Muscle of back (tissue), 11 donors: ENCODE data around the gene TOP1. TPM values are rescaled to one million over a fixed set of nuclear protein-coding genes. Genes with fewer than 3 reads are reported as not detected.

Experiments used
- DNase-seq, 3 donors: peaks; one replicate each; pipeline versions ENCODE4 v3.0.0 to v3.0.0-alpha.2; 2013
- polyA plus RNA-seq, 10 donors: library from polyadenylated mRNA; unstranded; fragments of 120-200 nt; gene quantifications; one replicate each; pipeline ENCODE4 v1.2.1, GENCODE V29; 2013; ENCODE audit not compliant: insufficient read length in 10 of 10

Gene TOP1
- polyA plus RNA-seq, 10 donors, result 49.4 to 70.1 (median 55.7) TPM

- no peak for DNase-seq
These were observed 114.3 kb downstream of the TOP1 start for GRCh38 chr20:41142919-41143318.

- DNase-seq, result no peak
These were observed 114.7 kb downstream of the TOP1 start for GRCh38 chr20:41143354-41143753.

- DNase-seq, result no peak
These were observed 116.7 kb downstream of the TOP1 start for GRCh38 chr20:41145317-41145716.

GRCh38 chr20:41145821-41146620, 117.4 kb downstream of the TOP1 start:
- peak in 1 of 3 donors; percentile 58 for DNase-seq

GRCh38 chr20:41147767-41148191, 119.2 kb downstream of the TOP1 start:
- DNase-seq, result no peak

- no peak for DNase-seq
These were observed 120.3 kb downstream of the TOP1 start for GRCh38 chr20:41148942-41149341.

- DNase-seq, result peak in 1 of 3 donors; percentile 39
These were observed 122.0 kb downstream of the TOP1 start for GRCh38 chr20:41150664-41151063.

- no peak for DNase-seq
These were observed 122.7 kb downstream of the TOP1 start for GRCh38 chr20:41151134-41151869.

GRCh38 chr20:41152108-41152757, 123.6 kb downstream of the TOP1 start:
- DNase-seq, result no peak

- DNase-seq, result no peak
These were observed 126.0 kb downstream of the TOP1 start for GRCh38 chr20:41154436-41155176.

GRCh38 chr20:41155261-41155660, 126.6 kb downstream of the TOP1 start:
- DNase-seq, result no peak

- no peak for DNase-seq
These were observed 129.5 kb downstream of the TOP1 start for GRCh38 chr20:41158082-41158625.

- DNase-seq, result no peak
These were observed 130.9 kb downstream of the TOP1 start for GRCh38 chr20:41159547-41159946.

- DNase-seq, result no peak
These were observed 132.1 kb downstream of the TOP1 start for GRCh38 chr20:41160686-41161085.

- DNase-seq, result no peak
These were observed 133.3 kb downstream of the TOP1 start for GRCh38 chr20:41161886-41162285.

GRCh38 chr20:41162396-41162795, 133.8 kb downstream of the TOP1 start:
- DNase-seq, result no peak

- DNase-seq, result no peak
These were observed 135.2 kb downstream of the TOP1 start for GRCh38 chr20:41163821-41164220.

GRCh38 chr20:41165001-41165882, 136.6 kb downstream of the TOP1 start:
- DNase-seq, result no peak

- DNase-seq, result no peak
These were observed 137.8 kb downstream of the TOP1 start for GRCh38 chr20:41166201-41167117.

- no peak for DNase-seq
These were observed 138.5 kb downstream of the TOP1 start for GRCh38 chr20:41167118-41167470.
